ENCODE data around the gene PRPS2.

DNA sequence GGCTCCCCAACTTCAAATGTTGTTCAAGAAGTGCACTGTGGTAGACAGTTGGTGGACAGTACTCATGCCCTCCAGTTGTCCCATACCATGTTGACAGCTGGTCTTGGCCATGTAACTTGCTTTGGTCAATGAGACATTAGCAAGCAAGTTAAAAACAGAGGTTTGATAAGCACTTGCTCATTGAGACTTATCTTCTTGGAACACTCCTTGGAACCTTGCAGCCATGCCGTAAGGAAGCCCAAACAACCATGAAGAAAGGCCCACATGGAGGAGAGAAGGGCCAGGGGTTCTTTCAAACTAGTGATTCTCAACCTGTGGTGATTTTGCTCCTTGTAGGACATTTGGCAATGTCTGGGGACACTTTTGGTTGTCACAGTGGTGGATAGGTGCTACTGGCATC lies 2.6 kb upstream of the PRPS2 start:
- no peak for TF ChIP-seq GATA3 (IDR thresholded peaks at IDR 0.05; ENCODE audit: low read depth, low read length)
- no peak for TF ChIP-seq GATA2 (IDR thresholded peaks at IDR 0.05; ENCODE audit: low read depth, low read length)

Measured in SH-SY5Y (cell line).